GM23338 (cell line): ENCODE data around the gene CIITA. TPM values are rescaled to one million over a fixed set of nuclear protein-coding genes. Genes with fewer than 3 reads are reported as not detected.

Source experiments
- ATAC-seq: fragments of 200-7000 bp; cut with Tn5 transposase; 3 replicates; pipeline ENCODE4 v1.9.1; 2020
- DNase-seq: peaks from one replicate; pipeline ENCODE4 v3.0.0-alpha.2; 2015; ENCODE audit warnings: low spot score
- H2AFZ ChIP-seq: fragments of 200-600 bp; sonication (generic); 2 replicates; pipeline ENCODE4 v1.8.0; 2016; ENCODE audit warnings: antibody characterized with exemption, mild to moderate bottlenecking, moderate library complexity
- H3F3A ChIP-seq: fragments of 200-600 bp; sonication (generic); replicated peaks from 2 replicates; pipeline ENCODE4 v1.8.0; 2017; ENCODE audit warnings: antibody characterized with exemption, mixed run types, low read depth
- H3K27ac ChIP-seq: fragments of 200-600 bp; sonication (generic); 2 replicates; pipeline ENCODE4 v1.6.1; 2016; ENCODE audit warnings: low read depth
- H3K27me3 ChIP-seq: fragments of 200-600 bp; sonication (generic); 2 replicates; pipeline ENCODE4 v1.8.0; 2016; ENCODE audit warnings: mild to moderate bottlenecking, mixed run types, moderate library complexity; ENCODE audit not compliant: insufficient read depth
- H3K36me3 ChIP-seq: fragments of 200-600 bp; sonication (generic); 2 replicates; pipeline ENCODE4 v1.8.0; 2016; ENCODE audit warnings: mild to moderate bottlenecking; ENCODE audit not compliant: insufficient read depth
- H3K4me1 ChIP-seq: fragments of 200-600 bp; sonication (generic); 2 replicates; pipeline ENCODE4 v1.8.0; 2016; ENCODE audit warnings: mild to moderate bottlenecking, moderate library complexity; ENCODE audit not compliant: insufficient read depth
- H3K4me2 ChIP-seq: fragments of 200-600 bp; sonication (generic); 2 replicates; pipeline ENCODE4 v1.7.1; 2017; ENCODE audit warnings: mixed run types
- H3K4me3 ChIP-seq: fragments of 200-600 bp; sonication (generic); 2 replicates; pipeline ENCODE4 v1.6.1; 2016; ENCODE audit warnings: mixed run types
- H3K79me2 ChIP-seq: fragments of 200-600 bp; sonication (generic); replicated peaks from 2 replicates; pipeline ENCODE4 v1.8.0; 2017; ENCODE audit warnings: mild to moderate bottlenecking; ENCODE audit not compliant: insufficient read depth
- H3K9me2 ChIP-seq: fragments of 200-600 bp; sonication (generic); 2 replicates; pipeline ENCODE4 v1.8.0; 2017; ENCODE audit not compliant: insufficient read depth
- H4K20me1 ChIP-seq: fragments of 200-600 bp; sonication (generic); replicated peaks from 2 replicates; pipeline ENCODE4 v1.8.0; 2017; ENCODE audit warnings: mild to moderate bottlenecking; ENCODE audit not compliant: insufficient read depth
- H3K27ac Mint-ChIP-seq: 2 replicates; pipeline ENCODE4 v1.8.0; 2020; ENCODE audit warnings: inconsistent platforms, mild to moderate bottlenecking, moderate library complexity, mixed read lengths
- H3K27me3 Mint-ChIP-seq: 3 replicates; pipeline ENCODE4 v1.8.0; 2022; ENCODE audit warnings: low read depth, mild to moderate bottlenecking, moderate library complexity, mixed read lengths, inconsistent platforms; ENCODE audit not compliant: insufficient read depth, poor library complexity
- H3K36me3 Mint-ChIP-seq: 3 replicates; pipeline ENCODE4 v1.8.0; 2021; ENCODE audit warnings: low read depth, mild to moderate bottlenecking, inconsistent platforms, moderate library complexity, mixed read lengths
- H3K4me1 Mint-ChIP-seq: 3 replicates; pipeline ENCODE4 v1.8.0; 2020; ENCODE audit warnings: mild to moderate bottlenecking, inconsistent platforms, mixed read lengths
- H3K4me3 Mint-ChIP-seq: 3 replicates; pipeline ENCODE4 v1.8.0; 2021; ENCODE audit warnings: moderate library complexity, mild to moderate bottlenecking, inconsistent platforms, mixed read lengths
- H3K9me3 Mint-ChIP-seq: 3 replicates; pipeline ENCODE4 v1.8.0; 2020; ENCODE audit warnings: moderate library complexity, mild to moderate bottlenecking, inconsistent platforms, mixed read lengths
- CTCF ChIP-seq, 2 experiments: fragments of 200-600 bp in 1 of 2; sonication (generic) in 1 of 2; conservative IDR thresholded peaks; 2 replicates each; pipeline versions ENCODE4 v1.5.1 to v1.6.1; 2016 to 2017; ENCODE audit warnings: antibody characterized with exemption in 2 of 2, low read depth in 2 of 2, mild to moderate bottlenecking in 2 of 2, moderate library complexity in 1 of 2
- ETS1 ChIP-seq: IDR thresholded peaks from 2 replicates; pipeline ENCODE4 v1.6.1; 2016; ENCODE audit warnings: antibody characterized with exemption
- EZH2 ChIP-seq: fragments of 200-600 bp; sonication (generic); IDR thresholded peaks from one replicate; pipeline ENCODE4 v1.8.0; 2017; ENCODE audit warnings: antibody characterized with exemption, mild to moderate bottlenecking, low read depth; ENCODE audit not compliant: unreplicated experiment
- JUNB ChIP-seq: IDR thresholded peaks from one replicate; pipeline ENCODE4 v1.6.1; 2016; ENCODE audit warnings: antibody characterized with exemption; ENCODE audit not compliant: unreplicated experiment
- NANOG ChIP-seq: IDR thresholded peaks from 2 replicates; pipeline ENCODE4 v1.6.1; 2016; ENCODE audit warnings: antibody characterized with exemption, borderline replicate concordance
- POLR2AphosphoS5 ChIP-seq: IDR thresholded peaks from 2 replicates; pipeline ENCODE4 v1.6.1; 2016; ENCODE audit warnings: antibody characterized with exemption, low read depth
- STAT1 ChIP-seq: IDR thresholded peaks from one replicate; pipeline ENCODE4 v1.6.1; 2016; ENCODE audit warnings: antibody characterized with exemption; ENCODE audit not compliant: unreplicated experiment
- ZNF331 ChIP-seq: fragments of 250-450 bp; sonication (Bioruptor Pico); IDR thresholded peaks from 2 replicates; pipeline ENCODE4 v1.5.0; 2020; ENCODE audit warnings: low read depth, mild to moderate bottlenecking, moderate library complexity
- polyA plus RNA-seq: library from polyadenylated mRNA; unstranded; fragments of >200 nt; fragmentation: Nextera tagmentation; extraction: Ambion mirVana; gene quantifications from 2 replicates; pipeline ENCODE4 v1.2.1, GENCODE V29; 2016
- total RNA-seq: library from RNA; depleted of rRNA; stranded (reverse); fragments of >200 nt; shearing (Covaris generic); gene quantifications from 2 replicates; pipeline ENCODE4 v1.2.3, GENCODE V29; 2014
- TF ChIP-seq, protein P1 (sequence below): IDR thresholded peaks from one replicate; pipeline ENCODE4 v1.6.1; 2018; ENCODE audit warnings: antibody characterized with exemption; ENCODE audit not compliant: unreplicated experiment
- TF ChIP-seq, protein P2 (sequence below): fragments of 250-450 bp; sonication (Bioruptor Pico); IDR thresholded peaks from 2 replicates; pipeline ENCODE4 v1.5.0; 2020; ENCODE audit warnings: mild to moderate bottlenecking, moderate library complexity

CIITA gene
- total and polyA plus RNA-seq, 2 experiments from 2014 or later = 0.10 to 0.57 TPM

DNA sequence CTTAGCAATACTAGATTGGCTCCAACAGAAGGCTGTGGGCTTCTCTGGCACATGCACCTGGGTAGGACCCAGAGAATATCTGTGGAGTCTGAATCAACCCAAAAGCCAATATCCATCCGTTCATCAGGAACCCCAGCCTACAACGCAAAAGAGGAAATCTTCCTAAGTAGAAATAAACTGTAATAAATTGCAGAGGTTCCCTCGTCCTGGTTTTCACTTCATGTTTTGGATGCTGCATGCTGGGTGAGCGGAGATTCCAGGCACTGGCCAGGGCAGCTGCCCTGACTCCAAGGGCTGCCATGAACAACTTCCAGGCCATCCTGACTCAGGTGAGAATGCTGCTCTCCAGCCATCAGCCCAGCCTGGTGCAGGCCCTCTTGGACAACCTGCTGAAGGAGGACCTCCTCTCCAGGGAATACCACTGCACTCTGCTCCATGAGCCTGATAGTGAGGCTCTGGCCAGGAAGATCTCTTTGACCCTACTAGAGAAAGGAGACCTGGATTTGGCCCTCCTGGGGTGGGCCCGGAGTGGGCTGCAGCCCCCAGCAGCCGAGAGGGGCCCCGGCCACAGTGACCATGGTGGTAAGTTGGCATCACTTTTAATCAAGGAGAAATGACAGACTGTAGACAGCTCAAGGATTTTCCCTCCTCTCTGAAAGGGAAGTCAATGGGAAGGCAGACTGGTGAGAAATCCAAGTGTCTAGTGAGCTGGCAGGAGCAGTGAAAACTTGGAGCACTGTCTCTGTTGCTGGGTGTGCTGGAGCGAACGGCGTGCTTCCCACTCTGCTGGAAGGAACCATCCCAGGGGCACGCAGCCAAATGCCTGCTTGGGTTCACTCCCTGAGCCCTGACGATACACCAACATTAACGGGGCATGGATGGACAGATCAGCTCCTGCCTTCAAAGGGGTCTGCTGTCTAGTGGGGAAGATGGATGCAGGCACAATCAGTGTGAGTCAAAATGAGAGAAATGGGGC, 10.7 kb upstream of the CIITA start:
- Histone ChIP-seq H3K9me2 (no peaks in the 10 kb centered on the region), H3K4me3 (no peak overlapping the region), H3K36me3 (no peaks in the 10 kb centered on the region), H3K4me1 (peaks cover 4% of the 10 kb centered on the region; the same call in 1 of the 2 replicates), H3K79me2 (no peaks in the 10 kb centered on the region), H4K20me1 (no peaks in the 10 kb centered on the region), H3K4me2 (no peak overlapping the region), H3F3A (no peaks in the 10 kb centered on the region), H3K27me3 (no peaks in the 10 kb centered on the region), H3K27ac (no peak overlapping the region), H2AFZ (no peak overlapping the region)
- H3K4me1 Mint-ChIP-seq = peaks cover 6% of the 10 kb centered on the region; the same call in 2 of the 3 replicates
- no peak overlapping the region for H3K27ac Mint-ChIP-seq
- H3K4me3 Mint-ChIP-seq = no peak overlapping the region
- H3K36me3 Mint-ChIP-seq = no peaks in the 10 kb centered on the region
- no peak for DNase-seq
- no peak for ATAC-seq
- H3K9me3 Mint-ChIP-seq = no peaks in the 10 kb centered on the region
- no peak for TF ChIP-seq CTCF (conservative IDR thresholded peaks at IDR 0.05; ENCODE audit: low read depth in 2 of 2)
- TF ChIP-seq, protein P1, sequence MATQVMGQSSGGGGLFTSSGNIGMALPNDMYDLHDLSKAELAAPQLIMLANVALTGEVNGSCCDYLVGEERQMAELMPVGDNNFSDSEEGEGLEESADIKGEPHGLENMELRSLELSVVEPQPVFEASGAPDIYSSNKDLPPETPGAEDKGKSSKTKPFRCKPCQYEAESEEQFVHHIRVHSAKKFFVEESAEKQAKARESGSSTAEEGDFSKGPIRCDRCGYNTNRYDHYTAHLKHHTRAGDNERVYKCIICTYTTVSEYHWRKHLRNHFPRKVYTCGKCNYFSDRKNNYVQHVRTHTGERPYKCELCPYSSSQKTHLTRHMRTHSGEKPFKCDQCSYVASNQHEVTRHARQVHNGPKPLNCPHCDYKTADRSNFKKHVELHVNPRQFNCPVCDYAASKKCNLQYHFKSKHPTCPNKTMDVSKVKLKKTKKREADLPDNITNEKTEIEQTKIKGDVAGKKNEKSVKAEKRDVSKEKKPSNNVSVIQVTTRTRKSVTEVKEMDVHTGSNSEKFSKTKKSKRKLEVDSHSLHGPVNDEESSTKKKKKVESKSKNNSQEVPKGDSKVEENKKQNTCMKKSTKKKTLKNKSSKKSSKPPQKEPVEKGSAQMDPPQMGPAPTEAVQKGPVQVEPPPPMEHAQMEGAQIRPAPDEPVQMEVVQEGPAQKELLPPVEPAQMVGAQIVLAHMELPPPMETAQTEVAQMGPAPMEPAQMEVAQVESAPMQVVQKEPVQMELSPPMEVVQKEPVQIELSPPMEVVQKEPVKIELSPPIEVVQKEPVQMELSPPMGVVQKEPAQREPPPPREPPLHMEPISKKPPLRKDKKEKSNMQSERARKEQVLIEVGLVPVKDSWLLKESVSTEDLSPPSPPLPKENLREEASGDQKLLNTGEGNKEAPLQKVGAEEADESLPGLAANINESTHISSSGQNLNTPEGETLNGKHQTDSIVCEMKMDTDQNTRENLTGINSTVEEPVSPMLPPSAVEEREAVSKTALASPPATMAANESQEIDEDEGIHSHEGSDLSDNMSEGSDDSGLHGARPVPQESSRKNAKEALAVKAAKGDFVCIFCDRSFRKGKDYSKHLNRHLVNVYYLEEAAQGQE = no peak
- TF ChIP-seq EZH2 = no peak
- no peak for TF ChIP-seq STAT1
- no peak for TF ChIP-seq POLR2AphosphoS5
- TF ChIP-seq ZNF331 (CRISPR knock-in tag) = no peak
- TF ChIP-seq ETS1 = no peak
- TF ChIP-seq JUNB = no peak
- no peak for TF ChIP-seq NANOG
- TF ChIP-seq, protein P2, sequence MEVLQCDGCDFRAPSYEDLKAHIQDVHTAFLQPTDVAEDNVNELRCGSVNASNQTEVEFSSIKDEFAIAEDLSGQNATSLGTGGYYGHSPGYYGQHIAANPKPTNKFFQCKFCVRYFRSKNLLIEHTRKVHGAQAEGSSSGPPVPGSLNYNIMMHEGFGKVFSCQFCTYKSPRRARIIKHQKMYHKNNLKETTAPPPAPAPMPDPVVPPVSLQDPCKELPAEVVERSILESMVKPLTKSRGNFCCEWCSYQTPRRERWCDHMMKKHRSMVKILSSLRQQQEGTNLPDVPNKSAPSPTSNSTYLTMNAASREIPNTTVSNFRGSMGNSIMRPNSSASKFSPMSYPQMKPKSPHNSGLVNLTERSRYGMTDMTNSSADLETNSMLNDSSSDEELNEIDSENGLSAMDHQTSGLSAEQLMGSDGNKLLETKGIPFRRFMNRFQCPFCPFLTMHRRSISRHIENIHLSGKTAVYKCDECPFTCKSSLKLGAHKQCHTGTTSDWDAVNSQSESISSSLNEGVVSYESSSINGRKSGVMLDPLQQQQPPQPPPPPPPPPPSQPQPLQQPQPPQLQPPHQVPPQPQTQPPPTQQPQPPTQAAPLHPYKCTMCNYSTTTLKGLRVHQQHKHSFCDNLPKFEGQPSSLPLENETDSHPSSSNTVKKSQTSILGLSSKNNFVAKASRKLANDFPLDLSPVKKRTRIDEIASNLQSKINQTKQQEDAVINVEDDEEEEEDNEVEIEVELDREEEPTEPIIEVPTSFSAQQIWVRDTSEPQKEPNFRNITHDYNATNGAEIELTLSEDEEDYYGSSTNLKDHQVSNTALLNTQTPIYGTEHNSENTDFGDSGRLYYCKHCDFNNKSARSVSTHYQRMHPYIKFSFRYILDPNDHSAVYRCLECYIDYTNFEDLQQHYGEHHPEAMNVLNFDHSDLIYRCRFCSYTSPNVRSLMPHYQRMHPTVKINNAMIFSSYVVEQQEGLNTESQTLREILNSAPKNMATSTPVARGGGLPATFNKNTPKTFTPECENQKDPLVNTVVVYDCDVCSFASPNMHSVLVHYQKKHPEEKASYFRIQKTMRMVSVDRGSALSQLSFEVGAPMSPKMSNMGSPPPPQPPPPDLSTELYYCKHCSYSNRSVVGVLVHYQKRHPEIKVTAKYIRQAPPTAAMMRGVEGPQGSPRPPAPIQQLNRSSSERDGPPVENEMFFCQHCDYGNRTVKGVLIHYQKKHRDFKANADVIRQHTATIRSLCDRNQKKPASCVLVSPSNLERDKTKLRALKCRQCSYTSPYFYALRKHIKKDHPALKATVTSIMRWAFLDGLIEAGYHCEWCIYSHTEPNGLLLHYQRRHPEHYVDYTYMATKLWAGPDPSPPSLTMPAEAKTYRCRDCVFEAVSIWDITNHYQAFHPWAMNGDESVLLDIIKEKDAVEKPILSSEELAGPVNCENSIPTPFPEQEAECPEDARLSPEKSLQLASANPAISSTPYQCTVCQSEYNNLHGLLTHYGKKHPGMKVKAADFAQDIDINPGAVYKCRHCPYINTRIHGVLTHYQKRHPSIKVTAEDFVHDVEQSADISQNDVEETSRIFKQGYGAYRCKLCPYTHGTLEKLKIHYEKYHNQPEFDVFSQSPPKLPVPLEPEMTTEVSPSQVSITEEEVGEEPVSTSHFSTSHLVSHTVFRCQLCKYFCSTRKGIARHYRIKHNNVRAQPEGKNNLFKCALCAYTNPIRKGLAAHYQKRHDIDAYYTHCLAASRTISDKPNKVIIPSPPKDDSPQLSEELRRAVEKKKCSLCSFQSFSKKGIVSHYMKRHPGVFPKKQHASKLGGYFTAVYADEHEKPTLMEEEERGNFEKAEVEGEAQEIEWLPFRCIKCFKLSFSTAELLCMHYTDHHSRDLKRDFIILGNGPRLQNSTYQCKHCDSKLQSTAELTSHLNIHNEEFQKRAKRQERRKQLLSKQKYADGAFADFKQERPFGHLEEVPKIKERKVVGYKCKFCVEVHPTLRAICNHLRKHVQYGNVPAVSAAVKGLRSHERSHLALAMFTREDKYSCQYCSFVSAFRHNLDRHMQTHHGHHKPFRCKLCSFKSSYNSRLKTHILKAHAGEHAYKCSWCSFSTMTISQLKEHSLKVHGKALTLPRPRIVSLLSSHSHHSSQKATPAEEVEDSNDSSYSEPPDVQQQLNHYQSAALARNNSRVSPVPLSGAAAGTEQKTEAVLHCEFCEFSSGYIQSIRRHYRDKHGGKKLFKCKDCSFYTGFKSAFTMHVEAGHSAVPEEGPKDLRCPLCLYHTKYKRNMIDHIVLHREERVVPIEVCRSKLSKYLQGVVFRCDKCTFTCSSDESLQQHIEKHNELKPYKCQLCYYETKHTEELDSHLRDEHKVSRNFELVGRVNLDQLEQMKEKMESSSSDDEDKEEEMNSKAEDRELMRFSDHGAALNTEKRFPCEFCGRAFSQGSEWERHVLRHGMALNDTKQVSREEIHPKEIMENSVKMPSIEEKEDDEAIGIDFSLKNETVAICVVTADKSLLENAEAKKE = no peak
- peaks cover 7% of the 10 kb centered on the region for H3K27me3 Mint-ChIP-seq
